Karpas-422 (cell line): ENCODE measurements around the gene LIMCH1. TPM values are rescaled to one million over a fixed set of nuclear protein-coding genes. Genes with fewer than 3 reads are reported as not detected.
A peak's percentile ranks its signal among the peaks of the same experiment; 100 is the strongest.

Experiments used
- DNase-seq: peaks from one replicate; pipeline ENCODE4 v3.0.0-alpha.2; 2015
- H2AFZ ChIP-seq: fragments of 200-600 bp; sonication (generic); 2 replicates; pipeline ENCODE4 v1.6.1; 2014; ENCODE audit warnings: antibody characterized with exemption, low read length, mixed read lengths
- H3K27ac ChIP-seq: fragments of 200-600 bp; sonication (generic); 2 replicates; pipeline ENCODE4 v1.5.1; 2014; ENCODE audit warnings: mild to moderate bottlenecking, low read length, moderate library complexity
- H3K27me3 ChIP-seq: fragments of 200-600 bp; sonication (generic); 2 replicates; pipeline ENCODE4 v1.6.1; 2014; ENCODE audit warnings: low read length, mixed read lengths
- H3K36me3 ChIP-seq: fragments of 200-600 bp; sonication (generic); 2 replicates; pipeline ENCODE4 v1.6.1; 2014; ENCODE audit warnings: low read length, mixed read lengths; ENCODE audit not compliant: insufficient read depth
- H3K4me1 ChIP-seq: fragments of 200-600 bp; sonication (generic); 2 replicates; pipeline ENCODE4 v1.6.1; 2014; ENCODE audit warnings: mild to moderate bottlenecking, low read length, mixed read lengths
- H3K4me2 ChIP-seq: fragments of 200-600 bp; sonication (generic); 2 replicates; pipeline ENCODE4 v1.6.1; 2014; ENCODE audit warnings: low read length, low read depth, mild to moderate bottlenecking; ENCODE audit not compliant: poor library complexity, severe bottlenecking
- H3K4me3 ChIP-seq: fragments of 200-600 bp; sonication (generic); 2 replicates; pipeline ENCODE4 v1.5.1; 2014; ENCODE audit warnings: mild to moderate bottlenecking, antibody characterized with exemption, low read length, mixed read lengths
- H3K79me2 ChIP-seq: fragments of 200-600 bp; sonication (generic); 2 replicates; pipeline ENCODE4 v1.6.1; 2014; ENCODE audit warnings: mild to moderate bottlenecking, low read length, mixed read lengths
- H3K9ac ChIP-seq: fragments of 200-600 bp; sonication (generic); 2 replicates; pipeline ENCODE4 v1.6.0; 2014; ENCODE audit warnings: low read length
- H3K9me2 ChIP-seq: fragments of 200-600 bp; sonication (generic), shearing (Covaris generic); replicated peaks from 2 replicates; pipeline ENCODE4 v1.6.0; 2014; ENCODE audit warnings: mild to moderate bottlenecking, low read length, moderate library complexity; ENCODE audit not compliant: insufficient read depth
- H3K9me3 ChIP-seq: fragments of 300-700, 200-600 bp; sonication (generic); 2 replicates; pipeline ENCODE4 v1.6.1; 2014; ENCODE audit warnings: low read length, mixed read lengths
- H4K20me1 ChIP-seq: fragments of 200-600 bp; sonication (generic); 2 replicates; pipeline ENCODE4 v1.6.1; 2014; ENCODE audit warnings: mild to moderate bottlenecking, antibody characterized with exemption, low read length, low read depth; ENCODE audit not compliant: insufficient read depth
- total RNA-seq: library from RNA; depleted of rRNA; stranded (reverse); fragments of >200 nt; shearing (Covaris generic); gene quantifications from 2 replicates; pipeline ENCODE4 v1.2.3, GENCODE V29; 2014; ENCODE audit warnings: low replicate concordance

LIMCH1 gene
- total RNA-seq, 1 experiment from 2014 or later = not detected

GRCh38 chr4:41653523-41653922, 115.6 kb downstream of the LIMCH1 start:
- H4K20me1 ChIP-seq = no peaks in the 10 kb centered on the region
- H3K79me2 ChIP-seq = no peaks in the 10 kb centered on the region
- no peaks in the 10 kb centered on the region for H3K36me3 ChIP-seq
- no peak overlapping the region for H3K9ac ChIP-seq
- H2AFZ ChIP-seq = no peak overlapping the region
- peaks cover 3% of the 10 kb centered on the region; the same call in 1 of the 2 replicates for H3K27me3 ChIP-seq
- DNase-seq = no peak
- H3K4me2 ChIP-seq = no peak overlapping the region
- no peak overlapping the region for H3K27ac ChIP-seq
- no peak overlapping the region for H3K4me3 ChIP-seq
- no peaks in the 10 kb centered on the region for H3K4me1 ChIP-seq
- H3K9me3 ChIP-seq = no peaks in the 10 kb centered on the region
- no peaks in the 10 kb centered on the region for H3K9me2 ChIP-seq

DNA sequence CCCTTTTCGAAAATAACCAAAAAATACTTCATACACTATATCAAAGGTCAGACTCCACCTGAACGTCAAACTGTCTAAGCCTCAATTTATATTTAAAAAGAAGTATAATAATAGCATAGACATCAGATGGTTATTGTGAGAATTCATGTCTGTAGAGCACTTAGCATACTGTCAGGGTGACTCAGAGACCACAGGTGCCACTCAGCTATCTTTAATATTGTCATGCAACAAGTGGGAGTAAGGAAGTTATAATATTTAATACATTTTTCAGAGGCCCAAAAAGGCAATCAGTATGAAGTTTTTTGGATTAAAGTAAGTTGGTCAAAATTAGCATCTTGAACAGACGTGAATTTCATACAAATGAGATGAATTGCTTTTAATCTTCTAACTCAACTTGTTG, 117.2 kb downstream of the LIMCH1 start:
- H3K9ac ChIP-seq = no peak overlapping the region
- H3K36me3 ChIP-seq = no peaks in the 10 kb centered on the region
- no peak overlapping the region for H3K27ac ChIP-seq
- no peaks in the 10 kb centered on the region for H4K20me1 ChIP-seq
- H3K79me2 ChIP-seq = no peaks in the 10 kb centered on the region
- no peaks in the 10 kb centered on the region for H3K9me2 ChIP-seq
- H2AFZ ChIP-seq = no peak overlapping the region
- DNase-seq = no peak
- H3K27me3 ChIP-seq = peaks cover 3% of the 10 kb centered on the region; the same call in 1 of the 2 replicates
- no peak overlapping the region for H3K4me2 ChIP-seq
- no peaks in the 10 kb centered on the region for H3K9me3 ChIP-seq
- no peak overlapping the region for H3K4me3 ChIP-seq
- H3K4me1 ChIP-seq = no peaks in the 10 kb centered on the region

DNA sequence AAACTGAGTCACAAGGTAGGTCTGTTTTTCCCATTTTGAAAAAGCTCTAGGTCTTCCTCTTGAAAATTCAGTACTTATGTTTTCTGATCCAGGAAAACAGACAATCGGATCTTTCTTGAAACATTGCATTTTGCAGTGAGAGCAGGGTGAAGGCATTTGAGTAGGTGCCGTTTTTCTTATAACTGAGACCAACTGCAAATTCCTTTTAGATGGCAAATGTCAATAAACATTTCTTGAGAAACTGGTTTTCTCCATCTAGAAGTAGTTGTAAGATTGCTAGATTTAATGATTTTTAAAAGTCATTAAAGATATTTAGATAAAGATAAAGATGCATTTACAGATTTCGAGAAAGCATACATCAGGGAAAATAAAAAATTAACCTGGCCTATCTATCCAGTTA, 118.1 kb downstream of the LIMCH1 start:
- Histone ChIP-seq H3K79me2 (no peaks in the 10 kb centered on the region), H3K4me1 (no peaks in the 10 kb centered on the region), H3K9ac (no peak overlapping the region), H3K9me3 (no peaks in the 10 kb centered on the region), H3K4me3 (no peak overlapping the region), H3K27me3 (peaks cover 3% of the 10 kb centered on the region; the same call in 1 of the 2 replicates), H2AFZ (no peak overlapping the region), H3K27ac (no peak overlapping the region), H4K20me1 (no peaks in the 10 kb centered on the region), H3K36me3 (no peaks in the 10 kb centered on the region), H3K9me2 (no peaks in the 10 kb centered on the region), H3K4me2 (no peak overlapping the region)
- no peak for DNase-seq

DNA sequence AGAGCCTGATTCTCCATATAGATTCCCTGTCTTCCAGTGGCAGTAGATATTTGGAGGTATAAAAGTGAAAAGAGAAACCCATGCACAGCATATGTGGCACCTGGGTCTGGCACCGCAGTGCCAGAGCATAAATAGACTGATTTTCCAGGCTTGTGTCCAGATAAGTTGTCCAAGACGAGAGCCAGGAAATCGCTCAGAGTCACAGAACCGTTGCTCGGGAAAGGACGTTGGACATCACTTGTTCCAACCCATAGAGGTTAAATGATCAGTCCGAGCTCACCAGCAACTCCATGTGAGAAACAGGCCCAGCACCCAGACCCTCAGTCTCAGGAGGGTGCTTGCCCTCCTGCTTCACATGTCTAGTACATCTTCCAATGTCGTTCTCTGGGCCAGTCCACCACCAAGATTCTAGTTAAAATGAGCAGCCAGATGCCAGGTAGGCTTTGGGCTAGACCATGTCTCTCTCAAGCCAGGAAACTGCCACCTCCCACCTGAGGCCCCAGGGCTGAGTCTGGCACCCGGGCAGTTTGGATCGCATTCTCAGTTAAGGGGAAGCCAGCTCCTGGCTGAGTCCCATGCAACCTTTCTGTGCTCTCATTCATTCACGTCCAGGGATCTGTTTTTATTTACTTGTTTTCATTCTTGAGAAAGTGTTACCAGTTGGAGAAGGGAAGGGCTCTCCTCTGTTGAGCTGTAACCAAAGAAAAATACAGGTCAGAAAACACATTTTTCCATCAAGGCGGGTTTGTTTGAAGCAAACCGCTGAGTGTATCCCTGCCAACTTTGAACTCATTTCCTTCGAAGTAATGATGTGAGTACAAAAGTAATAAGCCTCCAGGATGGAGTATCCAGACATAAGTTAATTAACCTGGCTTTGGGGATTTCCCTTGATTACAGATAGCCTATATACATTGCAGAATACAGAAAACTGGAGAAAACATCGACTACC, 118.9 kb downstream of the LIMCH1 start:
- Histone ChIP-seq H3K27me3 (peaks cover 3% of the 10 kb centered on the region; the same call in 1 of the 2 replicates), H3K36me3 (no peaks in the 10 kb centered on the region), H3K4me3 (no peak overlapping the region), H3K4me1 (no peaks in the 10 kb centered on the region), H3K9me3 (no peaks in the 10 kb centered on the region), H3K79me2 (no peaks in the 10 kb centered on the region), H3K4me2 (no peak overlapping the region), H3K9ac (no peak overlapping the region), H4K20me1 (no peaks in the 10 kb centered on the region), H3K27ac (no peak overlapping the region), H3K9me2 (no peaks in the 10 kb centered on the region), H2AFZ (no peak overlapping the region)
- no peak for DNase-seq

DNA sequence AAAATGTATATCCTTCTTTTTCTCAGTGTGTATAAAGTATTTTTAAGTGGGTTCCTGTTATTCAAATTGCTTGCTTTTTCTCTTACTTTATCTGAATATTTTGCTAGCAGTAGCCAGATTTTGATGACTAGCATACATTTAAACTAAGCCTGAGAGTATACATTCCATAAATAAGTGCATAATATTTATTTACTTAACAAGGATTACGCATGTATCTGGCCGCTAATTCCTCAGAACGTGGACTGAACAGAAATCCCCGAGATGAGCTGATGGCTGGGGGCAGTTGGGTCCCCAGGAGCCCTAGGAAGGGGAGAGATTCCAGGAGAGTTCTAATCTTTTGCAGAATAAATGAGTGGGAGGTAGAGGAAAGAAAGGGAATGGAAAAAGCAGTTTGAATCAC, 119.6 kb downstream of the LIMCH1 start:
- no peak for DNase-seq
- Histone ChIP-seq H2AFZ (no peak overlapping the region), H3K27me3 (peaks cover 3% of the 10 kb centered on the region; the same call in 1 of the 2 replicates), H3K4me1 (no peaks in the 10 kb centered on the region), H3K4me2 (no peak overlapping the region), H3K9ac (no peak overlapping the region), H3K27ac (no peak overlapping the region), H4K20me1 (no peaks in the 10 kb centered on the region), H3K36me3 (no peaks in the 10 kb centered on the region), H3K9me2 (no peaks in the 10 kb centered on the region), H3K4me3 (no peak overlapping the region), H3K79me2 (no peaks in the 10 kb centered on the region), H3K9me3 (no peaks in the 10 kb centered on the region)

GRCh38 chr4:41658163-41658562, 120.2 kb downstream of the LIMCH1 start:
- H3K4me2 ChIP-seq = no peak overlapping the region

DNA sequence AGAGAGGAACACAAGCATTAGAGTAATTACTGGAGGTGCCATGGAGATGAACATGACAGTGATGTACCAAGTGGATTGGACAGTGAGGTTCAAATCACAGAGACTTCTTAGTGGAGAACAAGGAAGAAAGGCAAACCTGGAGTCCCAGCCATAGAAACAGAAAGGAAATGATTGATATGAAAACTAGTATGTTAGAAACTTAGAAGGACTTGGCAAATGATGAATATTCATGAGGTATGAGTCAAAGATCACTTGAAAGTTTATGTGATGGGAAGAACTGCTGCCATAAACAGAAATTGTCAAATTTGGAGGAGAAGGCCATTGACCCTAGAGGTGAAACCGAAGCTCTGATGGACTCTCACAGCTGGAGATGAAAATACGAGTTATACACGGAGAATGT, 122.4 kb downstream of the LIMCH1 start:
- Histone ChIP-seq H3K4me3 (no peak overlapping the region), H3K4me1 (no peaks in the 10 kb centered on the region), H3K4me2 (no peak overlapping the region), H2AFZ (no peak overlapping the region), H3K9me2 (no peaks in the 10 kb centered on the region), H3K9ac (no peak overlapping the region), H3K79me2 (no peaks in the 10 kb centered on the region), H3K27me3 (peaks cover 3% of the 10 kb centered on the region; the same call in 1 of the 2 replicates), H3K27ac (no peak overlapping the region), H4K20me1 (no peaks in the 10 kb centered on the region), H3K9me3 (no peaks in the 10 kb centered on the region), H3K36me3 (no peaks in the 10 kb centered on the region)
- no peak for DNase-seq

More at GRCh38 chr4:41658163-41658562, 120.2 kb downstream of the LIMCH1 start:
- Histone ChIP-seq H3K79me2 (no peaks in the 10 kb centered on the region), H4K20me1 (no peaks in the 10 kb centered on the region), H3K9ac (no peak overlapping the region), H3K27ac (no peak overlapping the region), H3K9me2 (no peaks in the 10 kb centered on the region), H3K4me1 (no peaks in the 10 kb centered on the region), H3K27me3 (peaks cover 3% of the 10 kb centered on the region; the same call in 1 of the 2 replicates), H2AFZ (no peak overlapping the region), H3K4me3 (no peak overlapping the region), H3K9me3 (no peaks in the 10 kb centered on the region), H3K36me3 (no peaks in the 10 kb centered on the region)
- DNase-seq = no peak

DNA sequence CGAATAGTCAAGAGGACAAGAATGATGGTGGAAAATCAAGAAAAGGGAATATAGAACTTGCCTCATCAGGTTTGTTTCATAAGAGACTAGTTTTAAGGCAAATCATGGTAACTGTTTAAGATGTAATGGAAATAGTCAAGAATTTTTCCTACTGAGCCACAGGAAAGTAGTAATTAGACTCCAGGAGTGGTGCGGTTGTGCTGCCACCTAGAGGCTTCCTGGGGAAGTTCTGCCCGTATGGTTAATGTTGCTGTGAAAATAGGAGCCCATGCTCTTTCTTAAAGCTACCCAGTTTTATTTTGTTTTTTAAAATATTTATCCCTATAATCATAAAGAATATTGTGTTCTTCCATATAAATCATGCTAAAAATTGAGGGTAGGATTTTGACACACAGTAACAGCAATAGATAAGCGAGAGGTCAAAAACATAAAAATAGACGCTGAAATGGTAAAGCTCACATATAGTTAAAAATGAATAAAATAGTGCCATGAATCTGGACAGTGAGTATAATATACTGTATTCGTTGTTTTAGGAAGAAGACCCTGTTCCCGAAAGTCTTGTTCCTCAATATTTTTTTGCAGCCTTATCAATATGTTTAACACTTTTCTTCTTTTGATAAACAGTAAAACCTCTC, 123.6 kb downstream of the LIMCH1 start:
- no peak overlapping the region for H3K27ac ChIP-seq
- no peaks in the 10 kb centered on the region for H4K20me1 ChIP-seq
- no peaks in the 10 kb centered on the region for H3K36me3 ChIP-seq
- DNase-seq = peak; percentile 75
- no peak overlapping the region for H3K9ac ChIP-seq
- H3K4me1 ChIP-seq = no peaks in the 10 kb centered on the region
- no peak overlapping the region for H3K4me2 ChIP-seq
- no peak overlapping the region for H2AFZ ChIP-seq
- H3K79me2 ChIP-seq = no peaks in the 10 kb centered on the region
- H3K9me3 ChIP-seq = no peaks in the 10 kb centered on the region
- H3K4me3 ChIP-seq = no peak overlapping the region
- H3K27me3 ChIP-seq = peaks cover 2% of the 10 kb centered on the region; the same call in 1 of the 2 replicates
- H3K9me2 ChIP-seq = no peaks in the 10 kb centered on the region
